Activated CD8-positive, alpha-beta T cell treated with anti-CD3 and anti-CD28 coated beads, Interleukin-2, amount 10 ng/mL, durations not matched to agents 7 days and 5 days (primary cell): ENCODE data around the gene TMEM238L. TPM values are rescaled to one million over a fixed set of nuclear protein-coding genes. Genes with fewer than 3 reads are reported as not detected.

Experiments
- ATAC-seq: fragments of 150-1000 bp; cut with Tn5 transposase; one replicate; pipeline ENCODE4 v1.10.0; 2021; ENCODE audit warnings: moderate library complexity
- CTCF ChIA-PET: fragments of 350-600 bp; sonication (Branson Sonifier 250); formaldehyde crosslinking; loops from one replicate; lab custom pipeline; 2021; ENCODE audit warnings: antibody characterized with exemption; lab: Charles Lee
- POLR2A ChIA-PET: fragments of 350-600 bp; sonication (Branson Sonifier 250); formaldehyde crosslinking; loops from one replicate; lab custom pipeline; 2021; ENCODE audit warnings: antibody characterized with exemption; lab: Charles Lee
- DNase-seq: peaks from one replicate; pipeline ENCODE4 v3.0.0-alpha.2; 2020
- H3K27ac Mint-ChIP-seq: one replicate; pipeline ENCODE4 v1.8.0; 2021; ENCODE audit warnings: mild to moderate bottlenecking, mixed read lengths
- H3K27me3 Mint-ChIP-seq: one replicate; pipeline ENCODE4 v1.8.0; 2021; ENCODE audit warnings: low read depth, mixed read lengths
- H3K36me3 Mint-ChIP-seq: one replicate; pipeline ENCODE4 v1.8.0; 2021; ENCODE audit warnings: low read depth, mixed read lengths
- H3K4me1 Mint-ChIP-seq: one replicate; pipeline ENCODE4 v1.8.0; 2021; ENCODE audit warnings: low read depth, mixed read lengths
- H3K4me3 Mint-ChIP-seq: one replicate; pipeline ENCODE4 v1.8.0; 2021; ENCODE audit warnings: mild to moderate bottlenecking, mixed read lengths
- H3K9me3 Mint-ChIP-seq: one replicate; pipeline ENCODE4 v1.8.0; 2022; ENCODE audit warnings: mixed read lengths; ENCODE audit not compliant: insufficient read depth
- total RNA-seq, 2 experiments: library from RNA; stranded (reverse); gene quantifications; one replicate each; pipeline ENCODE4 v1.2.3, GENCODE V29; 2021

Gene TMEM238L
- total RNA-seq, 2 experiments from 2014 or later: not detected

- POLR2A ChIA-PET: no interaction called here
- Mint-ChIP-seq H3K36me3 (no peaks in the 10 kb centered on the region), H3K27ac (no peak overlapping the region), H3K9me3 (no peaks in the 10 kb centered on the region), H3K27me3 (peaks cover 4% of the 10 kb centered on the region), H3K4me1 (peaks cover 5% of the 10 kb centered on the region), H3K4me3 (no peak overlapping the region)
- CTCF ChIA-PET: no interaction called here
- ATAC-seq (no peak), DNase-seq (no peak)
Measured at GRCh38 chr17:10787306-10788045, 16.4 kb downstream of the TMEM238L start.

- H3K27ac Mint-ChIP-seq: no peak overlapping the region
- ChIA-PET CTCF (no interaction called here), POLR2A (no interaction called here)
- no peaks in the 10 kb centered on the region for H3K36me3 Mint-ChIP-seq
- ATAC-seq: no peak
- no peaks in the 10 kb centered on the region for H3K9me3 Mint-ChIP-seq
- no peaks in the 10 kb centered on the region for H3K4me1 Mint-ChIP-seq
- H3K27me3 Mint-ChIP-seq: peaks cover 4% of the 10 kb centered on the region
- DNase-seq: no peak
- H3K4me3 Mint-ChIP-seq: no peak overlapping the region
Measured at GRCh38 chr17:10785295-10785694, 18.6 kb downstream of the TMEM238L start.

- Mint-ChIP-seq H3K27ac (no peak overlapping the region), H3K36me3 (no peaks in the 10 kb centered on the region), H3K4me3 (no peak overlapping the region), H3K9me3 (no peaks in the 10 kb centered on the region), H3K4me1 (no peaks in the 10 kb centered on the region), H3K27me3 (peaks cover 4% of the 10 kb centered on the region)
- ATAC-seq (no peak), DNase-seq (no peak)
- CTCF ChIA-PET: no interaction called here
- POLR2A ChIA-PET: no interaction called here
Measured at GRCh38 chr17:10779609-10780008, 24.3 kb downstream of the TMEM238L start.

- Mint-ChIP-seq H3K36me3 (no peaks in the 10 kb centered on the region), H3K4me3 (no peak overlapping the region), H3K4me1 (no peaks in the 10 kb centered on the region), H3K9me3 (no peaks in the 10 kb centered on the region), H3K27ac (no peak overlapping the region), H3K27me3 (no peaks in the 10 kb centered on the region)
- ChIA-PET POLR2A (no interaction called here), CTCF (no interaction called here)
- DNase-seq (no peak), ATAC-seq (no peak)
Measured at GRCh38 chr17:10777890-10778289, 26.0 kb downstream of the TMEM238L start.

- Mint-ChIP-seq H3K4me3 (no peak overlapping the region), H3K36me3 (no peaks in the 10 kb centered on the region), H3K27ac (no peak overlapping the region), H3K4me1 (no peaks in the 10 kb centered on the region), H3K9me3 (peaks cover 2% of the 10 kb centered on the region), H3K27me3 (no peaks in the 10 kb centered on the region)
- ATAC-seq (no peak), DNase-seq (no peak)
- ChIA-PET POLR2A (no interaction called here), CTCF (no interaction called here)
Measured at GRCh38 chr17:10777131-10777807, 26.6 kb downstream of the TMEM238L start.

- ChIA-PET CTCF (no interaction called here), POLR2A (no interaction called here)
- Mint-ChIP-seq H3K9me3 (peaks cover 4% of the 10 kb centered on the region), H3K4me3 (no peak overlapping the region), H3K27ac (no peak overlapping the region), H3K27me3 (no peaks in the 10 kb centered on the region), H3K4me1 (no peaks in the 10 kb centered on the region), H3K36me3 (no peaks in the 10 kb centered on the region)
- DNase-seq (no peak), ATAC-seq (no peak)
Measured at GRCh38 chr17:10776381-10776780, 27.5 kb downstream of the TMEM238L start.

GRCh38 chr17:10775740-10776356, 28.1 kb downstream of the TMEM238L start:
- Mint-ChIP-seq H3K27ac (no peak overlapping the region), H3K4me3 (no peak overlapping the region), H3K27me3 (no peaks in the 10 kb centered on the region), H3K36me3 (no peaks in the 10 kb centered on the region), H3K4me1 (no peaks in the 10 kb centered on the region), H3K9me3 (peaks cover 4% of the 10 kb centered on the region)
- no peak for DNase-seq
- POLR2A ChIA-PET: no interaction called here
- no peak for ATAC-seq
- CTCF ChIA-PET: no interaction called here

- Mint-ChIP-seq H3K9me3 (peaks cover 4% of the 10 kb centered on the region), H3K4me1 (no peaks in the 10 kb centered on the region), H3K4me3 (no peak overlapping the region), H3K36me3 (no peaks in the 10 kb centered on the region), H3K27me3 (no peaks in the 10 kb centered on the region), H3K27ac (no peak overlapping the region)
- ATAC-seq (no peak), DNase-seq (no peak)
- ChIA-PET CTCF (no interaction called here), POLR2A (no interaction called here)
Measured at GRCh38 chr17:10775058-10775457, 28.8 kb downstream of the TMEM238L start.

- ChIA-PET POLR2A (no interaction called here), CTCF (interaction anchor here (1.1 to 2.5 kb wide), 9 partner anchors 9 to 127 kb away, joined by 3 to 9 read pairs (median 6); no protein-coding TSS in a partner anchor)
- DNase-seq (no peak), ATAC-seq (no peak)
- no peak overlapping the region for H3K27ac Mint-ChIP-seq
- no peaks in the 10 kb centered on the region for H3K36me3 Mint-ChIP-seq
- H3K9me3 Mint-ChIP-seq: peaks cover 4% of the 10 kb centered on the region
- no peaks in the 10 kb centered on the region for H3K4me1 Mint-ChIP-seq
- no peak overlapping the region for H3K4me3 Mint-ChIP-seq
- no peaks in the 10 kb centered on the region for H3K27me3 Mint-ChIP-seq
Measured at GRCh38 chr17:10773391-10773790, 30.5 kb downstream of the TMEM238L start.

GRCh38 chr17:10772425-10773380, 31.2 kb downstream of the TMEM238L start:
- Mint-ChIP-seq H3K4me1 (no peaks in the 10 kb centered on the region), H3K9me3 (peaks cover 4% of the 10 kb centered on the region), H3K36me3 (no peaks in the 10 kb centered on the region), H3K27ac (no peak overlapping the region), H3K4me3 (no peak overlapping the region), H3K27me3 (no peaks in the 10 kb centered on the region)
- POLR2A ChIA-PET: no interaction called here
- DNase-seq (peak; percentile 57), ATAC-seq (no peak)
- CTCF ChIA-PET: interaction anchor here (0.8 to 2.5 kb wide), 10 partner anchors 9 to 126 kb away, joined by 3 to 9 read pairs (median 4); no protein-coding TSS in a partner anchor

GRCh38 chr17:10771148-10771547, 32.8 kb downstream of the TMEM238L start:
- no peak for DNase-seq
- POLR2A ChIA-PET: no interaction called here

More at GRCh38 chr17:10771148-10771547, 32.8 kb downstream of the TMEM238L start:
- Mint-ChIP-seq H3K27me3 (no peaks in the 10 kb centered on the region), H3K4me1 (no peaks in the 10 kb centered on the region), H3K27ac (no peak overlapping the region), H3K4me3 (no peak overlapping the region), H3K36me3 (no peaks in the 10 kb centered on the region), H3K9me3 (peaks cover 4% of the 10 kb centered on the region)
- CTCF ChIA-PET: no interaction called here
- ATAC-seq: no peak
